Erythroblast (primary cell): Measurements from ENCODE around the gene WDHD1.

ENCODE experiments used
- GATA1 ChIP-seq: IDR thresholded peaks from 2 replicates; pipeline ENCODE4 v1.6.1; 2011; ENCODE audit warnings: low read depth, mild to moderate bottlenecking, control low read depth, low read length, moderate library complexity
- POLR2A ChIP-seq: IDR thresholded peaks from 2 replicates; pipeline ENCODE4 v1.6.1; 2011; ENCODE audit warnings: mild to moderate bottlenecking, low read length

- TF ChIP-seq POLR2A (no peak), GATA1 (no peak)
Measured at GRCh38 chr14:55071870-55072640, 45.2 kb upstream of the WDHD1 start.
